PFSK-1 (cell line): Measurements from ENCODE around the gene VPS9D1.

ENCODE experiments used
- FOXP2 ChIP-seq: optimal IDR thresholded peaks from 2 replicates; pipeline ENCODE3; 2011; ENCODE audit warnings: borderline replicate concordance, control low read depth, inconsistent platforms; ENCODE audit not compliant: insufficient read depth; ENCODE audit errors: extremely low read length, extremely low read depth
- POLR2AphosphoS5 ChIP-seq: IDR thresholded peaks from 2 replicates; pipeline ENCODE4 v1.6.1; 2012; ENCODE audit warnings: low read depth, mild to moderate bottlenecking, control low read depth, low read length, moderate library complexity
- SIN3A ChIP-seq: IDR thresholded peaks from 2 replicates; pipeline ENCODE4 v1.6.1; 2012; ENCODE audit warnings: mild to moderate bottlenecking, low read length, moderate library complexity, borderline replicate concordance; ENCODE audit not compliant: insufficient read depth
- TAF1 ChIP-seq: IDR thresholded peaks from 2 replicates; pipeline ENCODE4 v1.6.1; 2012; ENCODE audit warnings: low read length, control low read depth, borderline replicate concordance; ENCODE audit not compliant: insufficient read depth
- TF ChIP-seq, protein P1 (sequence below), 2 experiments: IDR thresholded peaks; 2 replicates each; pipeline versions ENCODE4 v1.6.1 to v1.8.0; 2011 to 2012; ENCODE audit warnings: low read depth in 2 of 2, low read length in 2 of 2, control low read depth in 1 of 2, inconsistent platforms in 1 of 2, mild to moderate bottlenecking in 1 of 2, moderate library complexity in 1 of 2; ENCODE audit not compliant: insufficient read depth in 1 of 2

Gene VPS9D1

DNA sequence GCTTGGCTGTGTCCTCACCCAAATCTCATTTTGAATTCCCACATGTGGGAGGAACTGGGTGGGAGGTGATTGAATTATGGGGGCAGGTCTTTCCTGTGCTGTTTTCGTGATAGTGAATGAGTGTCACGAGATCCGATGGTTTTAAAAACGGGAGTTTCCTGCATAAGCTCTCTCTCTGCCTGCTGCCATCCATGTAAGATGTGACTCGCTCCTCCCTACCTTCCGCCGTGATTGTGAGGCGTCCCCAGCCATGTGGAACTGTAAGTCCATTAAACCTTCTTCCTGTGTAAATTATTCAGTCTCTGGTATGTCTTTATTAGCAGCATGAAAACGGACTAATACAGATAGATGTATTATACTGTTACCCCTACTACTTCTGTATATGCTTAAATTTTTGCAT is 59.5 kb downstream of the VPS9D1 start:
- no peak for TF ChIP-seq FOXP2
- no peak for TF ChIP-seq POLR2AphosphoS5
- TF ChIP-seq TAF1: no peak
- TF ChIP-seq SIN3A: no peak
- TF ChIP-seq, protein P1, sequence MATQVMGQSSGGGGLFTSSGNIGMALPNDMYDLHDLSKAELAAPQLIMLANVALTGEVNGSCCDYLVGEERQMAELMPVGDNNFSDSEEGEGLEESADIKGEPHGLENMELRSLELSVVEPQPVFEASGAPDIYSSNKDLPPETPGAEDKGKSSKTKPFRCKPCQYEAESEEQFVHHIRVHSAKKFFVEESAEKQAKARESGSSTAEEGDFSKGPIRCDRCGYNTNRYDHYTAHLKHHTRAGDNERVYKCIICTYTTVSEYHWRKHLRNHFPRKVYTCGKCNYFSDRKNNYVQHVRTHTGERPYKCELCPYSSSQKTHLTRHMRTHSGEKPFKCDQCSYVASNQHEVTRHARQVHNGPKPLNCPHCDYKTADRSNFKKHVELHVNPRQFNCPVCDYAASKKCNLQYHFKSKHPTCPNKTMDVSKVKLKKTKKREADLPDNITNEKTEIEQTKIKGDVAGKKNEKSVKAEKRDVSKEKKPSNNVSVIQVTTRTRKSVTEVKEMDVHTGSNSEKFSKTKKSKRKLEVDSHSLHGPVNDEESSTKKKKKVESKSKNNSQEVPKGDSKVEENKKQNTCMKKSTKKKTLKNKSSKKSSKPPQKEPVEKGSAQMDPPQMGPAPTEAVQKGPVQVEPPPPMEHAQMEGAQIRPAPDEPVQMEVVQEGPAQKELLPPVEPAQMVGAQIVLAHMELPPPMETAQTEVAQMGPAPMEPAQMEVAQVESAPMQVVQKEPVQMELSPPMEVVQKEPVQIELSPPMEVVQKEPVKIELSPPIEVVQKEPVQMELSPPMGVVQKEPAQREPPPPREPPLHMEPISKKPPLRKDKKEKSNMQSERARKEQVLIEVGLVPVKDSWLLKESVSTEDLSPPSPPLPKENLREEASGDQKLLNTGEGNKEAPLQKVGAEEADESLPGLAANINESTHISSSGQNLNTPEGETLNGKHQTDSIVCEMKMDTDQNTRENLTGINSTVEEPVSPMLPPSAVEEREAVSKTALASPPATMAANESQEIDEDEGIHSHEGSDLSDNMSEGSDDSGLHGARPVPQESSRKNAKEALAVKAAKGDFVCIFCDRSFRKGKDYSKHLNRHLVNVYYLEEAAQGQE (IDR thresholded peaks at IDR 0.05; ENCODE audit: insufficient read depth in 1 of 2, low read depth in 2 of 2, low read length in 2 of 2): no peak

GRCh38 chr16:89660146-89660545 is 60.6 kb downstream of the VPS9D1 start:
- TF ChIP-seq FOXP2 (no peak), SIN3A (no peak), TAF1 (no peak), POLR2AphosphoS5 (no peak)
- TF ChIP-seq, protein P1 (IDR thresholded peaks at IDR 0.05; ENCODE audit: insufficient read depth in 1 of 2, low read depth in 2 of 2, low read length in 2 of 2): no peak

- TF ChIP-seq SIN3A (no peak), FOXP2 (no peak), TAF1 (no peak)
Measured at GRCh38 chr16:89658221-89658879, 62.3 kb downstream of the VPS9D1 start.

- TF ChIP-seq FOXP2 (no peak), SIN3A (peak; percentile 76; the same call in 1 of the 2 replicates), POLR2AphosphoS5 (peak; percentile 72), TAF1 (0 out of 2 replicates have a peak, but pooled peaks have one; percentile 36)
- TF ChIP-seq, protein P1 (IDR thresholded peaks at IDR 0.05; ENCODE audit: insufficient read depth in 1 of 2, low read depth in 2 of 2, low read length in 2 of 2): no peak
Measured at GRCh38 chr16:89657442-89658220, 63.1 kb downstream of the VPS9D1 start, which contains the start of the genes CHMP1A and SPATA33. Gene CHMP1A, minus strand, starts transcription at chr16:89657708. Its CDS starts 120 bp downstream, at chr16:89657588. Gene SPATA33, plus strand, starts transcription at chr16:89657836. Its CDS starts 76 bp downstream, at chr16:89657912.
